ENCODE measurements around the gene CAPN13.

- no peak for TF ChIP-seq TAF1 (IDR thresholded peaks at IDR 0.05; ENCODE audit: borderline replicate concordance, low read depth, low read length)
- no peak for TF ChIP-seq POLR2AphosphoS5 (IDR thresholded peaks at IDR 0.05; ENCODE audit: low read depth, low read length)
These were observed 47.8 kb downstream of the CAPN13 start for GRCh38 chr2:30759481-30759880.
